ENCODE measurements around the gene CACNB1.
"Not testable (repeated sequence)": the region's sequence is repeated elsewhere in the genome, so short reads cannot be mapped to it uniquely, and the experiment has no call there.

The CACNB1 gene

DNA sequence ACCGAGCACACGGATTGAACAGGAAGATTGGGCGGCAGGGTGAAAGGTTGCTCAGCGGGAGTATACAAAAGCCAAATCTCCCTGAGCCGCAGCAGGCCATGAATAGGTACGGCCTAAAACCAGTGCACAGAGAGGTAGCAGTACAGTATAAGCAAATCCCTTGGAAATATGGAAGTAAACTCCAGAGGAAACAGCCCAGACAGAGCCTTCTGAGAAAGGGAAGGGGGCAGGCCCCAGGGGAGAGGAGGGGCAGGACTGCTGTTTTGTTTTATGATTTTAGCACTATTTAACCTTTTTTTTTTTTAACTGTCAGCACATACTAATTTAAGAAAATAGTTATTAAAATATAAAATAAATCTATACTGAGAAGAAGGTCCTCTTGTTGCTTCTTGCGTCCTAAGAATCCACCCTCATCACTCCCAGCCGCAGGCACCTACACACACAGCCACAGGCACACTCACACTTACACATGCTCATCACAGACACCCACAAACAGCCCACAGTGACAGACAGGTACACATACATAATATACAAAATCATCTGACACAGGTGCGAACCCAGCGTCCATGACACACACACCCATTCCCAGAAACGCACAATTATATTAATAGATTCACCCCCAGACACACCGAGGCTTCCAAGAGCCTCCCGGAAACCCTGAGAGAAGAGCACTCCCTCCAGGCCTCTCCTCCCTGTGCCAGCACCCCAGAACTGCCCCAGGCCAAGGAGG is 58.9 kb downstream of the CACNB1 start:
- no peak overlapping the region for H3K4me3 ChIP-seq (ENCODE audit: low read depth, low read length)
- TF ChIP-seq, protein P1, sequence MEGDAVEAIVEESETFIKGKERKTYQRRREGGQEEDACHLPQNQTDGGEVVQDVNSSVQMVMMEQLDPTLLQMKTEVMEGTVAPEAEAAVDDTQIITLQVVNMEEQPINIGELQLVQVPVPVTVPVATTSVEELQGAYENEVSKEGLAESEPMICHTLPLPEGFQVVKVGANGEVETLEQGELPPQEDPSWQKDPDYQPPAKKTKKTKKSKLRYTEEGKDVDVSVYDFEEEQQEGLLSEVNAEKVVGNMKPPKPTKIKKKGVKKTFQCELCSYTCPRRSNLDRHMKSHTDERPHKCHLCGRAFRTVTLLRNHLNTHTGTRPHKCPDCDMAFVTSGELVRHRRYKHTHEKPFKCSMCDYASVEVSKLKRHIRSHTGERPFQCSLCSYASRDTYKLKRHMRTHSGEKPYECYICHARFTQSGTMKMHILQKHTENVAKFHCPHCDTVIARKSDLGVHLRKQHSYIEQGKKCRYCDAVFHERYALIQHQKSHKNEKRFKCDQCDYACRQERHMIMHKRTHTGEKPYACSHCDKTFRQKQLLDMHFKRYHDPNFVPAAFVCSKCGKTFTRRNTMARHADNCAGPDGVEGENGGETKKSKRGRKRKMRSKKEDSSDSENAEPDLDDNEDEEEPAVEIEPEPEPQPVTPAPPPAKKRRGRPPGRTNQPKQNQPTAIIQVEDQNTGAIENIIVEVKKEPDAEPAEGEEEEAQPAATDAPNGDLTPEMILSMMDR (IDR thresholded peaks at IDR 0.05; ENCODE audit: low read depth, low read length, missing control alignments) = no peak
- DNase-seq (ENCODE audit: low read depth) = no peak

GRCh38 chr17:39134878-39135277 is 62.6 kb downstream of the CACNB1 start:
- TF ChIP-seq, protein P1 (IDR thresholded peaks at IDR 0.05; ENCODE audit: low read depth, low read length, missing control alignments) = no peak
- DNase-seq (ENCODE audit: low read depth) = no peak
- no peak overlapping the region for H3K4me3 ChIP-seq (ENCODE audit: low read depth, low read length)

DNA sequence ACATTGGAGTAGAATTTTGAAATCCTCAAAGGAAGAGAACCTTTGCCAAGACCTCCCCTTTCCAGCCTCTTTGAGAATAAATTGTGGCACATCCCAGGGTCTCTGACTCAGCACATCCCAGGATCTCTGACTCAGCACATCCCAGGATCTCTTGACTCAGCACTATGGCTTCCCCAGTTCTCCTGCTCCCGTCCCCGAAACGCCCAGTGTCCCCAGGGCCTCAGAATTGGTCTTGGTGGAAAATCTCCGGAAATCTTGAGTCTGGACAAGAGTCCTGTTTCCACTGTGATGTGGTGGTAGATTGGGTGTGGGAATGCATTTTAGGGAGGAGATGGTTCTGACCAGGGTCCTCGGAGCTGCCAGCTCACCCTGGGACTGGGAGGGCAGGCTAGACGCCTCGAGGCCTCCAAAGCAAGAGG is 65.3 kb downstream of the CACNB1 start:
- TF ChIP-seq, protein P1 (IDR thresholded peaks at IDR 0.05; ENCODE audit: low read depth, low read length, missing control alignments) = no peak
- no peak for DNase-seq (ENCODE audit: low read depth)
- H3K4me3 ChIP-seq (ENCODE audit: low read depth, low read length) = no peak overlapping the region

DNA sequence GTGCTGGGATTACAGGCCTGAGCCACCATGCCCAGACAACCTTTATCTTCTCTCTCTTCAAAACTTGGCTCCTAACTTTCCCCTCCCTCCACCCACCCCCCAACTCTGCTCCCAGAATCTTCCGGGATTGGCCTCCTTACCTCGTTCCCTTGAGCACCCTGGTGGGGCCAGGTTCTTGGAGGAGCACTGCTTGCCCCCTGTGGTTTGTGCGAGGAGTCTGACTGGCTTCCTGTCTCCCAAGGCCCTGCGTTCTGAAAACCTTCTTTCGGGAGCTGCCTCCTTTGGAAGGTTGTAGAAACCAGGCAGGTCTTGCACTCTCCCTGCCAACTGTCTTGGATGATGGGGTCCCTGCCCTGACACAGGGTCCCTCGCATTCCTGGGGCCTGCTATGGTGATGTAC is 65.9 kb downstream of the CACNB1 start:
- no peak for DNase-seq (ENCODE audit: low read depth)
- TF ChIP-seq, protein P1 (IDR thresholded peaks at IDR 0.05; ENCODE audit: low read depth, low read length, missing control alignments) = no peak
- H3K4me3 ChIP-seq (ENCODE audit: low read depth, low read length) = no peak overlapping the region

- no peak for DNase-seq (ENCODE audit: low read depth)
- TF ChIP-seq, protein P1 (IDR thresholded peaks at IDR 0.05; ENCODE audit: low read depth, low read length, missing control alignments) = no peak
Measured at GRCh38 chr17:39130205-39130604, 67.3 kb downstream of the CACNB1 start.

GRCh38 chr17:39129544-39129943 is 67.9 kb downstream of the CACNB1 start:
- DNase-seq (ENCODE audit: low read depth); H3K4me3 ChIP-seq (ENCODE audit: low read depth, low read length): not testable (repeated sequence)

More at GRCh38 chr17:39130205-39130604, 67.3 kb downstream of the CACNB1 start:
- no peak overlapping the region for H3K4me3 ChIP-seq (ENCODE audit: low read depth, low read length)

GRCh38 chr17:39126436-39126835 is 71.0 kb downstream of the CACNB1 start:
- TF ChIP-seq, protein P1 (IDR thresholded peaks at IDR 0.05; ENCODE audit: low read depth, low read length, missing control alignments) = no peak
- no peak for DNase-seq (ENCODE audit: low read depth)
- no peak overlapping the region for H3K4me3 ChIP-seq (ENCODE audit: low read depth, low read length)

All from GM12864 (cell line).